Transverse colon (tissue), 3 donors: ENCODE data around the gene SMIM34.
"Not testable (repeated sequence)": the region's sequence is repeated elsewhere in the genome, so short reads cannot be mapped to it uniquely, and the experiment has no call there.

ENCODE experiments used
- CTCF ChIP-seq, 5 experiments: fragments of 200-600 bp in 3 of 5; fragments of 450-650 bp in 2 of 5; sonication (generic) in 3 of 5; IDR thresholded peaks; 1 replicate in 2 of 5; 2 replicates in 3 of 5; pipeline ENCODE4 v1.5.1; 2016 to 2017; ENCODE audit warnings: antibody characterized with exemption in 5 of 5, inconsistent platforms in 3 of 5, mild to moderate bottlenecking in 2 of 5, moderate library complexity in 1 of 5
- POLR2A ChIP-seq: fragments of 450-650 bp; IDR thresholded peaks from one replicate; pipeline ENCODE4 v1.6.1; 2016; ENCODE audit warnings: antibody characterized with exemption, mild to moderate bottlenecking, moderate library complexity

- TF ChIP-seq POLR2A; CTCF (IDR thresholded peaks at IDR 0.05): not testable (repeated sequence)
Observed at GRCh38 chr21:34383138-34383537, 40.6 kb downstream of the SMIM34 start.
